SW480 (cell line): Measurements from ENCODE around the gene ASIC3.

Experiments used
- DNase-seq: peaks from one replicate; pipeline ENCODE4 v3.0.0-alpha.2; 2016; ENCODE audit warnings: low spot score

Gene ASIC3

GRCh38 chr7:151071032-151071866 lies 22.9 kb downstream of the ASIC3 start:
- no peak for DNase-seq

- DNase-seq: no peak
Observed at GRCh38 chr7:151073990-151074389, 25.7 kb downstream of the ASIC3 start.

GRCh38 chr7:151074817-151075661 lies 26.7 kb downstream of the ASIC3 start:
- DNase-seq: no peak

GRCh38 chr7:151075662-151075971 lies 27.3 kb downstream of the ASIC3 start:
- no peak for DNase-seq

DNA sequence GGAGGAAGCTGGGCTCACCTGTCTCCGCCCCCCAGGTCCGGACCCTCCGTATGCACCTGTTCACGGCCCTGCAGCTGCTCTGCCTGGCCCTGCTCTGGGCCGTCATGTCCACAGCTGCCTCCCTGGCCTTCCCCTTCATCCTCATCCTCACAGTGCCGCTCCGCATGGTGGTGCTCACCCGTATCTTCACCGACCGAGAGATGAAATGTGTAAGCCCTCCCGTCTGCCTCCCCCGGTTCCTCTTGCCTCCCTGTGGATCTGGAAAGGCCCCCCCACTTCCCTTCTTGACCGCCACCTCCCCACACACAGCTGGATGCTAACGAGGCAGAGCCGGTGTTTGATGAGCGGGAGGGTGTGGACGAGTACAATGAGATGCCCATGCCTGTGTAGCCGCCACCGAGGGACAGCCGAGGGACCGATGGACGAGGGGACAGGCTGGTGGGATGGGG lies 27.7 kb downstream of the ASIC3 start:
- no peak for DNase-seq

- no peak for DNase-seq
Observed at GRCh38 chr7:151076863-151077704, 28.8 kb downstream of the ASIC3 start.

DNA sequence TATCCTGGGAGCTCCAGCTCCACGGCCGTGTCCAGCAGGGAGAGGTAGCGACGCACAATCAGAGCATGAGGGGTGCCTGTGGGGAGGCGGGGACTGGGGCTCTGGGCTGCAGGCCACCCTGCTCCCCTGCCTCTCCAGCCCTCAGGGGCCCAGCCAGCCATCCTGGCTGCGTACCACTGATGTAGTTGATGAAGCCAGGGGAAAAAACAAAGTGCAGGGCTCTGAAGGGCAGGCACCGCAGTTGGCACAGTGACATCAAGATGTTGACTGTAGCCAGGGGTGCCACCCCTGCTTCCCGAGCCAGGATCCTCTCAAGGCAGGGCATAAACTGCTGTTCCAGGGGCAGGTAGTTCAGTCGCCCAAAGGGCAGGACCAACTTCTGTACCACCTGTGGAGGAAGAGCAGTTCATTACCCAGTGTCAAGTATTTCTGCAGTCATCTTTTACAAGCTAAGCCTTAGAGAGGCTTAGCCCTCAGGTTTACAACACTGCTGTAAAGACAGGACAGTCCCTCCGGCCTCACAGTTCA lies 29.4 kb downstream of the ASIC3 start:
- DNase-seq: no peak

- DNase-seq: no peak
Observed at GRCh38 chr7:151078233-151079040, 30.1 kb downstream of the ASIC3 start.

- no peak for DNase-seq
Observed at GRCh38 chr7:151079199-151079910, 31.0 kb downstream of the ASIC3 start.

DNA sequence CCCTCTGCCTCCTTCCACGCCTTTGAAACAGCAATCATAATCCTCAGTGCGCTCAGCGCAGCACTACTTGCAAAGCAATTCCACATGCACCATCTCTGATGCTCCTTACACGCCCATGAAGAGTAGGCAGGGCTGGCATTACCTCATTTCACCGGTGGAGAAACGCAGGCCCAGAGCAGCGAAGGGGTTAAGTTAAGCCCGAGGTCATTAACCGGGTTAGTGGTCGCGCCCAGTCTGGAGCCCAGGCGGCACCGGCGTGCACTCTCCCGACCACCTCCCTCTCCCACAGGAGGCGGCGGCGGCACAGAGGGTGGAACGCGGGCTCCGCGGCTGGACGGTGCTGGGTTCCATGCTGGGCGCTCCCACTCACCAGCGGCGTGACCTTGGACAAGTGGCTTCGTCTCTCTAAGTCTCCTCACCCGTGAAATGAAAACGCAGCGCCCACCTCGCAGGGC lies 31.8 kb downstream of the ASIC3 start:
- peak; percentile 49 for DNase-seq

GRCh38 chr7:151080522-151081169 lies 32.3 kb downstream of the ASIC3 start, which contains the start of gene FASTK:
TSS of gene FASTK (minus strand) at chr7:151080809. CDS start at chr7:151080766, 43 bp downstream.
- peak; percentile 86 for DNase-seq

GRCh38 chr7:151081170-151082101 lies 33.1 kb downstream of the ASIC3 start:
- DNase-seq: no peak

DNA sequence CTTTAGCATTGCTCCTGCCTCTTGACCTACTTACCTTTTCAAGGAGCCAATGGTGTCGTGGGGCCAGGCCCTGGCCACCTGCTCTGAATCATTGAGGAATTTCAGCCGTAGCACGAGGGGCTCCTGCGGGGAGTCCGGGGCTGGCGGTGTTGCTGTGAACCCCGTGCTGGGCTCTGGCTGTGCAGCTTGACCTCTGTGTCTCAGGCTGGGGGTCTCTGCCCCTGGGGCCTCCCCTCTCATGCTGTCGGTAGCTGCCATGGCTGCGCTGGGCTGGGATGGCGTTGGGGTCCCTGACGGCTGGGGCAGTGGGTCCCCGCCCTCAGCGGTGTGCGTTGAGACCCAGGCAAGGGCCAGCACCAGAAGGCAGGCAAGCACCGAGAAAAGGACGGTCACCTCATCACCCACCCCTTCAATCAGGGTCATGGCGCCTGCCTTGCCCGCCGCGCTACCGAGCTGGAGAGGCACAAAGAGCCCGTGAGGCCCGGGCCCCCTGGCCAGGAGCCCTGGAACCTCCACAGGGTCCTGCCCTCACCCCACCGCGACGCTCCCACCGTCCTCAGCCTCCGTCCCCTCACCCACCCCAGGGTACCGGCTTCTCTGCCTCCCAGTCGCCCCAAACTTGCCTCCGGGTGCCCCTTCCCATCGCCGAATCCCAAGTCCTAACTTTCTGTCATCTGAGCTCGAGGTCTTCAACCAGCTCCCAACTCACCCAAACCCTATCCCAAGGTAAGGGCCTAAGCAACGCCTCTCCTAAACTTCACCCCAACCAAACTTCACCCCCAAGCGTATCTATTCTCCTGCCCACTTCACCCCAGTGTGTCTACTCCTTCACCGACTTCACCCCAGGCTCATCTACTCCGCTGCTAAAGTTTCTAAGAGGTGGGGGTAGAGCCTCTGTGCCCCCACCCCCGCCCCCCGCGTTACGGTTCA lies 34.1 kb downstream of the ASIC3 start:
- DNase-seq: no peak

- peak; percentile 55 for DNase-seq
Observed at GRCh38 chr7:151083071-151083823, 34.9 kb downstream of the ASIC3 start, which contains the start of gene TMUB1. TSS of gene TMUB1 (minus strand) at chr7:151083493. CDS start at chr7:151082563, 930 bp downstream.

DNA sequence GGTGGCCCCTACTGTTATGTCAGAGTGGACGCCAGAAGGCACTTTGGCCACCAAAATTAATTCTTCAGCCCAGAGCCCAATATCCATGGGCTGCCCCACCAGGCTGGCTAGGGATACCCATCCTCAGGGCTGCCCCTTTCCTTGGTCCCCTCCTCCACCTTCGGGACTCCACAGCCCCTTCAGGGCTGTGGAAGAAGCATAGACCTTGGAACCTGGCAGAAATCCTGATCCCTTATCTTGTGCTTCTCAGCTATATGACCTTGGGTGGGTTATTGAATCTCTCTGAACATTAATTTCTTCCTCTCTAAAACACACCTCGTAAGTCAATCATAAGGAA lies 35.5 kb downstream of the ASIC3 start:
- no peak for DNase-seq

DNA sequence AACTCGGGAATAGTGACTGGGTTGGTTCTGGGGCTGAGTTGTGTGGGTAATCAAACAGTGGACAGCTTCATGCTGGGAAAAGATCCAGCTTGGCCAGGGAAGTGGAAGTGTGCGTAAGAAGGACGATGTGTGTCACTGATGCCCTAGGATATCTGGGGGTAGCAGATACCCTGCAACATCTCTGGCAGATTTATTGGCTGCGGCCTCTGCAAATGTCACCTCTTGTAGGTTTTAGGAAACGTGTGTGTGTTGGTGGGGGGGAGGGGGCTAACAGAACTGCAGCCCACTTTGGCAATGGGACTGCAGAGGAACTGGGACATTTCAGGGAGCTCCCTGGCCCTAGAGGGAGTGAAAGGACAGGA lies 37.0 kb downstream of the ASIC3 start:
- no peak for DNase-seq
